GM15510 (cell line): Measurements from ENCODE around the gene DEGS2.

Experiments used
- POLR2A ChIP-seq: IDR thresholded peaks from 3 replicates; pipeline ENCODE4 v1.6.1; 2011; ENCODE audit warnings: borderline replicate concordance; ENCODE audit not compliant: insufficient read length; ENCODE audit errors: extremely low read depth

DEGS2 gene

GRCh38 chr14:100114109-100114765 lies 45.2 kb downstream of the DEGS2 start:
- no peak for TF ChIP-seq POLR2A

GRCh38 chr14:100111931-100112704 lies 47.3 kb downstream of the DEGS2 start:
- TF ChIP-seq POLR2A = no peak

- no peak for TF ChIP-seq POLR2A
Measured at GRCh38 chr14:100110816-100111215, 48.6 kb downstream of the DEGS2 start.

DNA sequence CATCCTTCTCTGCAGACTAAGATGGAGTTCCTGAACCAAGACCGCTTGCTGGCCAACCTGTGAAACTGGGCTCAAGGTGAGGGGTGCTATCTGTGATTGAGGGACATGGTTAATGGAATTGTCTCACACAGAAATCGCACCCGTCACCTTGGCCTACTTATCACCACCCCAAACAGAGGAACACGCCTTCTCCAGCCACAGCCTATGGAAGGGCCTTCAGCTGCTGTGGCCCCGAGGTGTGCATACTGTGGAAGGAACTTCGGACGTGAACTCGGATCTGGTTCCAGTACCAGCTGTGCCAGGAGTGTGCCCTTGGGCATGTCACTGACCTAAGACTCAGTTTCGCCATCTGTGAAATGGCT lies 49.9 kb downstream of the DEGS2 start:
- no peak for TF ChIP-seq POLR2A

GRCh38 chr14:100108840-100109593 lies 50.4 kb downstream of the DEGS2 start:
- no peak for TF ChIP-seq POLR2A

DNA sequence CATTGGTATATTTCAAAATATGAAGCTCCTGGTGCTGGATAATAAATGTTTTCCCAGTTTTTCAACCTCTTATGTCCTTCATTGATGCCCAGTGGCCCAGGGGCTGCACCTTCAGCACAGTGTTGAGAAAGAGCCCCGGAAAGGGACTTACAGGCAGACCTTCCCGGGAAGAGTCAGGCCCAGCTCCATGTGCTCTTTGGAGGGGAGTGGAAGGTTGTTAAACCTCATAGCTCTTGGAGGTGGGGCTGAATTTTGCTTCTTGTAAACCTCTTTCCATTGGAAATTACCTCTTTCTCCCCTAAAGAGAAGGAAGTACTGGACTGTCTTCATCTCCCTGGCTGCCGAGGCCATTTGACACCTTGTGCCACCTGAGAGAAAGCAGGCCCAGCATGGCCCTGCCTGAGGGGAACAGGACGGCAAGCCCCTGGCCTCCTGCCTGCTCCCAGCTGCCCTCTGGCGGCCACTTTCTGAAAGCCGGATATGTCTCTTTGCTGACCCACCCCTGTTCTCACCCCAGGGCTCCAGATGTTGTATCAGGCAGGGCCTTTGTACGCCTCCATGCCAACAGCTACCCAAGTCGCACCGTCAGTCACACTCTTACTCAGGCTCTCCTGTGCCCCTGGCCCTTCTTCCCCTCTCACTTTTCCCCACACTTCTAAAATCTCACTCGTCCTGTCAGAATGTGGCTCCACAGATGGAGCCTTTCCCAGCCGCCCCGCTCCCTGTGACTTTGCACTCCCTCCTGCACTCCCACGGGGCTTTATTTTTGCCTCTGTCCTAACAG lies 51.2 kb downstream of the DEGS2 start:
- no peak for TF ChIP-seq POLR2A

DNA sequence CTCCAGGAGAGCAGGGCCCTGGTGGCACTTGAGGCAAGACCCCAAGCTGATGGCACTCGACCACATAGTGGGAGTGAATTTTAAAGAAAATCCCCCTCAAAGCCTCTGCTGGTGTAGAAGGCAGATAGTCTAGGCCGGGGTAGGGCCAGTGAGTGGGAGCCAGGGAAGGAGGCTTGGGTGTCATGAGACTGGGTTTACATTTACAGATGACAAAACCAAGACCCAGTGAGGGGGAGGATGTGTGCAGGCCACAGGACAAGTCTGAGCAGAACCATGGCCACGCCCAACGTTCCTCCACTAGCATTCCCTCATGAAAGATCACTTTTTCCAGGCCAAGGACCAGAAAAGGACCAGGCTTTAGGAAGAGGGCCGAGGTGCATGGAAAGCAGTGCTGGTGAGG lies 52.2 kb downstream of the DEGS2 start:
- no peak for TF ChIP-seq POLR2A

DNA sequence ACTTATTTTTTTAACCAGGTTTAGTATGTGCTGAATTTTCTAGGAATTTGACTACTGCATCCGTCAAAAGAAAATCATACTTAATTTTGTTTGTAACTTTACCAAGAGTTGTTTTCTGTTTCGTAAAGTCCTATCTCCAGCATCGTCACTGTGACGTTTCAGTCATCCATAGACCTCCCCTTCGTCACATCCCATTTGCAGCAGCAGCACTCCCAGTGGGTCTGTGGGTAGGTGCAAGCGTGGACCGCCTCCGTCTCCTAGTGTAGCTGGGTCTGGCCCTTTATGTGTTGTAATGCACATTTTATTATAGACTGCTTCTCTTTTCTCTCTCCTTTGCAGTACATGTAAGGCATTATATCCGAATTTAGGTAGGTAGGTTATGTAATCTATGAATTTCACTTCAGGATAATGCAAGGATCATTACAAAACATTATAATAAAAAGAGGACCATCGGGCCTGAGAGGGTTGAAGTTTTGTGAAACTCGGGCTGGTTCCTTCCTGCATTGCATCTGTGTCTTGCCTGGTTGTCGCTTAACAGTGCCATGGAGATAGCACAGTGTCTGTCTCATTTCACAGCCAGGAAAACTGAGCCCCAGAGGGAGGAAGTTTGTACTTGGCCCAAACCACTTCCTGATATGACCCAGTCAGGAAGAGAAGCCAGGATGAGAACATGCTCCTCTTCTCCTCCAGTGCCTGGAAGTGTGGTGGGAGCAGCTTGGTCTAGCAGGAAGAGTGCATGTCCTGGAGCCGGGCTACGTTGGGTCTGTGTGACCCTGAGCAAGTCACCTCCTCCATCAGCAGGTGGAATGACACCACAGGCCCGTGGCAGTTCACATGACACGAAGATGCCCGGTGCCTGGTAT lies 53.0 kb downstream of the DEGS2 start:
- TF ChIP-seq POLR2A = no peak

DNA sequence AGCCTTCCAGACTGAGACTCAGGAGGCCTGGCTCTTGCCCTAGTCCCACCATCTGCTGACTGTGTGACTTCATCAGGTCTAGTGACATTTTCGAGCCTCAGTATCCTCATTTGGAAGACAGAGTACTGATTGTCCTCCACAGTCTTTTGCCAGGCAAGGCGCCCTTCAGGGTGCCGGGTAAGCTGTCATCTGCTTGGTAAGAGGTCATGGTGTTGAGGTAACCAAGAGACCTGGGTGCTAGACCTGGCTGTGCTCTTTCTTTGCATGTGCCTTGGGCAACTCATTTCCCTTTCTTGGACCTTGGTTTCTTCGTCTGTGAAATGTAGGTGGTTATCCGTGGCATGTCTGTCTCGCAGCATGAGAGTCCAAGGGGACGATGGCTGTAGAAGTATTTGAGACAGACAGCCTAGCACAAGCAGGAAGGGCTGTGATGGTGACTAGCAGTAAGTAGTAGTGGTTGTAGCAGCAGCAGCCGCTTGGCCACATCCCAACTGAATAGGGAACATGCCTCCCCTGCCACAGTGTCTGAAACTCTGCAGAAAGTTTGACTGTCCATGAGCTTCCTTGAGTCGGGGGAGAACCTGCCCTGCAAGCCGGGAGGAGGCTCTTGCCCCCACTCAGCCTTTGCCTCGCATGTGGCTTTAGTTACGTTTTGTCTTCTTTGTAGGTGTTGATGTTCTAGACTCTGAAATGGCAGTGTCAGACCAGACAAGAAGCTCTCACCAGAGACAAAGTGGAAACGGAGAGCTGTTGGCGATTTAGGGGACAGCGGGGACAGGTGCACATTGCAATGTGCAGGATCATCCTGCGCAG lies 53.9 kb downstream of the DEGS2 start:
- TF ChIP-seq POLR2A = no peak

GRCh38 chr14:100104523-100105300 lies 54.7 kb downstream of the DEGS2 start:
- TF ChIP-seq POLR2A = no peak

GRCh38 chr14:100104006-100104352 lies 55.5 kb downstream of the DEGS2 start:
- TF ChIP-seq POLR2A = no peak

DNA sequence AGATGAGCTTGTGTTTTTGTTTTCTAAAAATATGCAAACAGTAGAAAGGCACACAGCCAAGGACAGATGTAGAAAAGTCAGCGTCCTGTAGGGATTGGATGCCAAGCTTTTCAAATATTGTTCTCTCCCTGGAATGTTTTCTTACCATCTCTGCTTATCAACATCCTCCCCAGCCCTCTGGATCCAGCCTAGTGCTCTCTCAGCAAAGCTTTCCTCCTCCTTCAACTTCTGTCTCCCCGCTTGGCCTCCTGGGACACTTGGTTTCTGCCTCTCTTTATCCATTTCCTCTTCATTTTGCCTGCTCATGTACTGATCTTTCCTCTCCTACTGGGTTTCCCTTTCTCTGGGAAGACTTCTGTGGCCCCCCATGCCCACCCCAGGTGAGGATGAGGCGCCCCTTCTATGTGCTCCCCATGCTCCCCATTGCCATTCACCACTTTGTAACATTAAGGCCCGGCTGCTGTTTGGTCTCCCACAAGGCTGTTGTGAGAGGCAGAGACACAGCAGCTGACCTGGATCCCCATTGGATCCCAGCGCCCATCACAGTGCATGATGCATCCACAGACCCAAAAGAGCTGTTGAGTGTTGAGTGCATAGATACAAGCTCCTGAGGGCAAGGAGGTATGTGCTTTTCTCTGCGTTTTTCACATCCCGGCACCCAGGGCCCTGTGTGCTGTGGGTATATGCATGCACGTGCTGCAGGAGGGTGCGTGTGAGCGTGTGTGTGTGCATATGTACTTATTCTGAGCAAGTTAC lies 56.0 kb downstream of the DEGS2 start:
- no peak for TF ChIP-seq POLR2A

DNA sequence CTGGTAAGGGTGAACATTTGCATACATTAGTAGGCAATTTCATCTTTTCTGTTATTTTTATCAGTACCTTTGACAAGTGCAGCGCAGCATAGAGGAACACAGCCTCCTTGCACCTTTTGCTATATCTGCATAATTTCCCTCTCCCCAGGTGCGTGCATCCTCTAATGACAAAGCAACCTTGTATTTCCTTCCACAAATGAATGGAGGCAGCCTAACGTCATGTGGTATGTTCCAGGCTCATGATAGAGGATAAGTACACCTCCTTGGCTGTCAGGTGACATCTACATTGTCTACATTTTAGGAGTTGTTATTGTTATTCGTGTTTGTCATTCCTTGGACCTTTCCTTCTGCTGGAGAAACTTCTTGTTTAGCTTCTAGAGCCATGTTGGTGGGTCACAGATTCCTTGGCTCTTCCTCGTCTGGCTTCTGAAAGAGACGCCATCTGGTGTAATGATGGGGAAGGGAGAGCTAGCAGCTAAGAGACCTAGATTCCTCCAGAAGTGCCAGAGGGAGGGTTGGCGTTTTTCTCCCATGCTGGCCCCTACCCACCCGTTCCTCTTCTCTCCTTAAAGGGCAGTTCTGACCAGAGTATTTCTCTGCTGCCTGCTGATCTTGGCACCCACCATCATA lies 57.2 kb downstream of the DEGS2 start:
- TF ChIP-seq POLR2A = no peak
